Psoas muscle (tissue), 8 donors: Measurements from ENCODE around the gene OR6J1. TPM values are rescaled to one million over a fixed set of nuclear protein-coding genes. Genes with fewer than 3 reads are reported as not detected.

ENCODE experiments used
- ATAC-seq, 4 donors: fragments of 200-7000 bp; cut with Tn5 transposase; one replicate each; pipeline ENCODE4 v1.9.1; 2020; ENCODE audit warnings: moderate library complexity in 3 of 4, mild to moderate bottlenecking in 2 of 4
- DNase-seq, 2 donors: peaks; one replicate each; pipeline ENCODE4 v3.0.0-alpha.2; 2020
- H3K27ac ChIP-seq: fragments of 200-600 bp; one replicate; pipeline ENCODE4 v1.8.0; 2022
- H3K27me3 ChIP-seq, 3 donors: fragments of 200-600 bp in 1 of 3; one replicate each; pipeline versions ENCODE4 v1.6.1 to v1.8.0; 2013 to 2022; ENCODE audit warnings: low read length in 2 of 3, mild to moderate bottlenecking in 2 of 3, moderate library complexity in 1 of 3; ENCODE audit not compliant: insufficient read depth in 3 of 3
- H3K36me3 ChIP-seq, 2 donors: fragments of 200-600 bp in 1 of 2; one replicate each; pipeline versions ENCODE4 v1.6.1 to v1.8.0; 2013 to 2022; ENCODE audit warnings: low read depth in 1 of 2, mild to moderate bottlenecking in 1 of 2, moderate library complexity in 1 of 2; ENCODE audit not compliant: insufficient read depth in 1 of 2
- H3K4me1 ChIP-seq: fragments of 200-600 bp; one replicate; pipeline ENCODE4 v1.8.0; 2022
- H3K4me3 ChIP-seq: fragments of 200-600 bp; one replicate; pipeline ENCODE4 v1.8.0; 2022; ENCODE audit warnings: mild to moderate bottlenecking
- H3K9me3 ChIP-seq: fragments of 200-600 bp; one replicate; pipeline ENCODE4 v1.8.0; 2022
- CTCF ChIP-seq: fragments of 200-600 bp; IDR thresholded peaks from one replicate; pipeline ENCODE4 v1.8.0; 2022; ENCODE audit warnings: antibody characterized with exemption
- WGBS, 3 donors: extraction: QIAGEN DNeasy Blood & Tissue Kit; methylation state at CpG; one replicate each; pipeline versions ENCODE4 v1.1.6 to v1.1.7; 2013; 5-methylcytosine and 5-hydroxymethylcytosine counted together
- intact Hi-C, 2 donors: fragments of 100-400 bp; cut with DNase I; formaldehyde crosslinking; loops; one replicate each; pipeline versions ENCODE4 v1.11.0 to v1.14.2; 2022
- polyA plus RNA-seq, 3 donors: library from polyadenylated mRNA; stranded (reverse); fragments of 200-250 nt; gene quantifications; one replicate each; pipeline ENCODE4 v1.2.3, GENCODE V29; 2013
- total RNA-seq, 4 donors: library from RNA; stranded (reverse); fragmentation: NEBNext Ultra II Directional in 2 of 4; extraction: Animal tissue kit (Norgen Biotek cat#: 25700) in 2 of 4; gene quantifications; one replicate each; pipeline versions ENCODE4 v1.2.1 to v1.2.4, GENCODE V29; 2021 to 2023
- donor health status: healthy with polysubstance abuse.
- donor health status: DM: no; HTN: no; CAD: no; lungs with moderate emphysema.
- donor health status: Bipolar disorder and iron deficiency.
- donor health status: healthy.
- donor health status: DM: yes; HTN: yes; CAD: no.
- donor health status: DM: no; HTN: no; CAD: no.
- donor health status: DM: no; HTN: no; CAD: no.
- donor health status: DM: yes; HTN: yes; CAD: no.

Gene OR6J1
- total and polyA plus RNA-seq, 7 donors: not detected

- peak overlapping the region; percentile 97 for H3K4me3 ChIP-seq
- H3K27ac ChIP-seq: peak overlapping the region; percentile 94
- no peak for TF ChIP-seq CTCF
- peaks cover 2 to 42% of the 10 kb centered on the region in 2 donors for H3K36me3 ChIP-seq
- ATAC-seq (no peak), DNase-seq (no peak)
- peaks cover 23% of the 10 kb centered on the region for H3K4me1 ChIP-seq
- no peaks in the 10 kb centered on the region for H3K9me3 ChIP-seq
- no peaks in the 10 kb centered on the region for H3K27me3 ChIP-seq
- intact Hi-C loops: no loop called here
These were observed 44.1 kb downstream of the OR6J1 start for GRCh38 chr14:22600027-22600426.

- ATAC-seq: peak in 1 of 4 donors; percentile 17
- intact Hi-C loops: no loop called here
- 62 to 89% (median 69%) methylated on average over 3 of the region's 3 CpGs for WGBS, 3 donors
These were observed 44.8 kb downstream of the OR6J1 start for GRCh38 chr14:22599349-22599748.

GRCh38 chr14:22598896-22599244 is 45.3 kb downstream of the OR6J1 start:
- ATAC-seq: peak; percentile 81 to 95 (median 90)
- H3K27me3 ChIP-seq: no peaks in the 10 kb centered on the region
- peaks cover 23% of the 10 kb centered on the region for H3K4me1 ChIP-seq
- 1 to 3% (median 2%) methylated on average over 5 of the region's 5 CpGs for whole genome bisulfite sequencing, 3 donors
- no peak for TF ChIP-seq CTCF
- H3K4me3 ChIP-seq: peak overlapping the region; percentile 97
- peak overlapping the region; percentile 94 for H3K27ac ChIP-seq
- intact Hi-C loops: no loop called here
- H3K9me3 ChIP-seq: no peaks in the 10 kb centered on the region
- no peak for DNase-seq
- H3K36me3 ChIP-seq: peaks cover 0 to 30% of the 10 kb centered on the region in 2 donors

More at GRCh38 chr14:22599349-22599748, 44.8 kb downstream of the OR6J1 start:
- TF ChIP-seq CTCF: no peak
- peak overlapping the region; percentile 94 for H3K27ac ChIP-seq
- H3K4me1 ChIP-seq: peaks cover 23% of the 10 kb centered on the region
- H3K27me3 ChIP-seq: no peaks in the 10 kb centered on the region
- H3K36me3 ChIP-seq: peaks cover under 1 to 35% of the 10 kb centered on the region in 2 donors
- no peaks in the 10 kb centered on the region for H3K9me3 ChIP-seq
- H3K4me3 ChIP-seq: peak overlapping the region; percentile 97
- DNase-seq: no peak

GRCh38 chr14:22598099-22598895 is 45.9 kb downstream of the OR6J1 start, which contains the start of gene ABHD4:
Gene ABHD4, plus strand, starts transcription at chr14:22598300. Its CDS starts 7 bp downstream, at chr14:22598307.
- ATAC-seq: peak; percentile 94 to 98 (median 96)
- Histone ChIP-seq H3K27me3 (no peaks in the 10 kb centered on the region), H3K4me1 (peaks cover 23% of the 10 kb centered on the region), H3K36me3 (peaks cover 0 to 25% of the 10 kb centered on the region in 2 donors), H3K9me3 (no peaks in the 10 kb centered on the region), H3K4me3 (peak within 1 kb of the TSS; percentile 97), H3K27ac (peak within 1 kb of the TSS; percentile 94)
- 0 to 1% (median 0%) methylated on average over 49 of the region's 49 CpGs for WGBS, 3 donors
- TF ChIP-seq CTCF: no peak
- intact Hi-C loops: no loop called here
- peak; percentile 86 to 92 for DNase-seq
